MCF 10A (cell line): ENCODE measurements around the gene CTBP1. TPM values are rescaled to one million over a fixed set of nuclear protein-coding genes. Genes with fewer than 3 reads are reported as not detected.

Experiments
- BruUV-seq: library from RNA; stranded (reverse); fragments of 400-500 nt; replicated peaks from 2 replicates; lab custom pipeline; 2021; lab: Mats Ljungman, UMichigan
- CTCF ChIA-PET: fragments of 300-600 bp; sonication (Branson Sonifier 250); formaldehyde crosslinking; extraction: SDS; loops from one replicate; lab custom pipeline; 2021; ENCODE audit warnings: antibody characterized with exemption, inconsistent platforms; lab: Yijun Ruan, JAX
- POLR2A ChIA-PET: fragments of 300-600, 350-650 bp; sonication (Branson Sonifier 250); formaldehyde crosslinking; extraction: SDS; loops from one replicate; lab custom pipeline; 2020; ENCODE audit warnings: antibody characterized with exemption, inconsistent platforms; lab: Yijun Ruan, JAX
- DNase-seq: peaks from one replicate; pipeline ENCODE4 v3.0.0-alpha.2; 2018; ENCODE audit not compliant: unreplicated experiment
- H3K27ac Mint-ChIP-seq: one replicate; pipeline ENCODE4 v1.8.0; 2022; ENCODE audit warnings: mild to moderate bottlenecking, low read depth, mixed read lengths; ENCODE audit not compliant: unreplicated experiment
- H3K27me3 Mint-ChIP-seq: one replicate; pipeline ENCODE4 v1.8.0; 2022; ENCODE audit warnings: mixed read lengths; ENCODE audit not compliant: insufficient read depth, unreplicated experiment
- H3K36me3 Mint-ChIP-seq: one replicate; pipeline ENCODE4 v1.8.0; 2022; ENCODE audit warnings: mild to moderate bottlenecking, moderate library complexity, mixed read lengths; ENCODE audit not compliant: insufficient read depth, unreplicated experiment
- H3K4me1 Mint-ChIP-seq: one replicate; pipeline ENCODE4 v1.8.0; 2022; ENCODE audit warnings: mixed read lengths; ENCODE audit not compliant: insufficient read depth, unreplicated experiment
- H3K4me3 Mint-ChIP-seq: one replicate; pipeline ENCODE4 v1.8.0; 2022; ENCODE audit warnings: mild to moderate bottlenecking, moderate library complexity, mixed read lengths; ENCODE audit not compliant: unreplicated experiment
- H3K9me3 Mint-ChIP-seq: one replicate; pipeline ENCODE4 v1.8.0; 2022; ENCODE audit warnings: mixed read lengths; ENCODE audit not compliant: unreplicated experiment
- CTCF ChIP-seq: fragments of 200-600 bp; IDR thresholded peaks from one replicate; pipeline ENCODE4 v1.8.0; 2022; ENCODE audit warnings: antibody characterized with exemption, mild to moderate bottlenecking; ENCODE audit not compliant: unreplicated experiment
- intact Hi-C: fragments of 100-400 bp; cut with micrococcal nuclease; formaldehyde crosslinking; loops from 2 replicates; pipeline ENCODE4 v1.14.1; 2022
- total RNA-seq: library from RNA; stranded (reverse); gene quantifications from 2 replicates; pipeline ENCODE4 v1.2.3, GENCODE V29; 2022

CTBP1 gene
- total RNA-seq, 1 experiment from 2014 or later, result 152 TPM

GRCh38 chr4:1232661-1233621 is 16.0 kb downstream of the CTBP1 start:
- POLR2A ChIA-PET, result interaction anchor here (0.6 kb wide), 1 partner anchor 553 kb away, joined by 3 read pairs; no protein-coding TSS in a partner anchor
- CTCF ChIA-PET, result interaction anchor here (0.5 to 1.3 kb wide), 5 partner anchors 36 to 395 kb away, joined by 3 to 6 read pairs (median 3); no protein-coding TSS in a partner anchor
- no peak overlapping the region for H3K4me3 Mint-ChIP-seq
- peaks cover 72% of the 10 kb centered on the region for H3K36me3 Mint-ChIP-seq
- peaks cover 6% of the 10 kb centered on the region for H3K4me1 Mint-ChIP-seq
- no peak for DNase-seq
- no peak for TF ChIP-seq CTCF
- no TSS peak for BruUV-seq
- H3K27ac Mint-ChIP-seq, result no peak overlapping the region
- H3K27me3 Mint-ChIP-seq, result no peaks in the 10 kb centered on the region
- intact Hi-C loops, result no loop called here
- no peaks in the 10 kb centered on the region for H3K9me3 Mint-ChIP-seq

- no peaks in the 10 kb centered on the region for H3K27me3 Mint-ChIP-seq
- no peak overlapping the region for H3K4me3 Mint-ChIP-seq
- H3K4me1 Mint-ChIP-seq, result peaks cover 6% of the 10 kb centered on the region
- intact Hi-C loops, result no loop called here
- CTCF ChIA-PET, result interaction anchor here (0.7 kb wide), 1 partner anchor 131 kb away, joined by 3 read pairs; no protein-coding TSS in a partner anchor
- H3K27ac Mint-ChIP-seq, result no peak overlapping the region
- H3K36me3 Mint-ChIP-seq, result peaks cover 80% of the 10 kb centered on the region
- POLR2A ChIA-PET, result no interaction called here
- no peak for TF ChIP-seq CTCF
- DNase-seq, result no peak
- no peaks in the 10 kb centered on the region for H3K9me3 Mint-ChIP-seq
- no TSS peak for BruUV-seq
These were observed 17.1 kb downstream of the CTBP1 start for GRCh38 chr4:1231637-1232360.

GRCh38 chr4:1230971-1231636 is 17.8 kb downstream of the CTBP1 start:
- peaks cover 83% of the 10 kb centered on the region for H3K36me3 Mint-ChIP-seq
- no peak for TF ChIP-seq CTCF
- H3K27ac Mint-ChIP-seq, result no peak overlapping the region
- POLR2A ChIA-PET, result no interaction called here
- intact Hi-C loops, result no loop called here
- BruUV-seq, result no TSS peak
- no peaks in the 10 kb centered on the region for H3K27me3 Mint-ChIP-seq
- DNase-seq, result no peak
- CTCF ChIA-PET, result interaction anchor here (0.6 kb wide), 1 partner anchor 250 kb away, joined by 3 read pairs; no protein-coding TSS in a partner anchor
- peaks cover 6% of the 10 kb centered on the region for H3K4me1 Mint-ChIP-seq
- H3K4me3 Mint-ChIP-seq, result no peak overlapping the region
- no peaks in the 10 kb centered on the region for H3K9me3 Mint-ChIP-seq
